HEK293 (cell line): ENCODE results near the gene DHRS4.

Source experiments
- HOXD13 ChIP-seq: sonication (generic); formaldehyde crosslinking; IDR thresholded peaks from 2 replicates; pipeline ENCODE4 v1.8.0; 2022; ENCODE audit warnings: missing genetic modification reagents, borderline replicate concordance
- KLF1 ChIP-seq: fragments of 450-650 bp; formaldehyde crosslinking; IDR thresholded peaks from 2 replicates; pipeline ENCODE4 v1.5.1; 2016; ENCODE audit warnings: missing biosample characterization, missing genetic modification characterization
- KLF16 ChIP-seq: fragments of 450-650 bp; formaldehyde crosslinking; IDR thresholded peaks from 2 replicates; pipeline ENCODE4 v1.5.1; 2017; ENCODE audit warnings: missing biosample characterization, missing genetic modification characterization
- KLF7 ChIP-seq: fragments of 450-650 bp; formaldehyde crosslinking; IDR thresholded peaks from 2 replicates; pipeline ENCODE4 v1.5.1; 2016; ENCODE audit warnings: missing biosample characterization, missing genetic modification characterization, borderline replicate concordance
- SCRT1 ChIP-seq: fragments of 450-650 bp; formaldehyde crosslinking; IDR thresholded peaks from 2 replicates; pipeline ENCODE4 v1.5.1; 2016; ENCODE audit warnings: missing biosample characterization, missing genetic modification characterization, borderline replicate concordance
- TRIM28 ChIP-seq: IDR thresholded peaks from 2 replicates; pipeline ENCODE4 v1.6.1; 2011; ENCODE audit warnings: low read length, control low read depth, borderline replicate concordance
- YY1 ChIP-seq: fragments of 450-650 bp; formaldehyde crosslinking; IDR thresholded peaks from 2 replicates; pipeline ENCODE4 v1.5.1; 2018; ENCODE audit warnings: missing biosample characterization, missing genetic modification characterization
- ZFP3 ChIP-seq: fragments of 450-650 bp; formaldehyde crosslinking; IDR thresholded peaks from 2 replicates; pipeline ENCODE4 v1.5.1; 2016; ENCODE audit warnings: low read depth, missing biosample characterization, missing genetic modification characterization
- ZNF354C ChIP-seq: fragments of 450-650 bp; formaldehyde crosslinking; IDR thresholded peaks from 2 replicates; pipeline ENCODE4 v1.5.1; 2016; ENCODE audit warnings: missing biosample characterization, missing genetic modification characterization, low read depth, borderline replicate concordance
- ZNF366 ChIP-seq: fragments of 450-650 bp; formaldehyde crosslinking; conservative IDR thresholded peaks from 2 replicates; pipeline ENCODE4 v1.5.1; 2016; ENCODE audit warnings: missing biosample characterization, missing genetic modification characterization
- ZNF426 ChIP-seq: fragments of 450-650 bp; formaldehyde crosslinking; IDR thresholded peaks from 2 replicates; pipeline ENCODE4 v1.5.1; 2017; ENCODE audit warnings: missing biosample characterization, missing genetic modification characterization, mild to moderate bottlenecking, inconsistent platforms, moderate library complexity
- ZNF473 ChIP-seq: fragments of 450-650 bp; formaldehyde crosslinking; IDR thresholded peaks from 2 replicates; pipeline ENCODE4 v1.5.1; 2017; ENCODE audit warnings: missing biosample characterization, missing genetic modification characterization
- ZNF48 ChIP-seq: fragments of 450-650 bp; formaldehyde crosslinking; IDR thresholded peaks from 2 replicates; pipeline ENCODE4 v1.5.1; 2016; ENCODE audit warnings: missing biosample characterization, missing genetic modification characterization
- ZNF510 ChIP-seq: fragments of 450-650 bp; formaldehyde crosslinking; IDR thresholded peaks from 2 replicates; pipeline ENCODE4 v1.5.1; 2018; ENCODE audit warnings: mild to moderate bottlenecking, missing genetic modification characterization, missing biosample characterization; ENCODE audit not compliant: insufficient replicate concordance
- ZNF548 ChIP-seq: fragments of 450-650 bp; formaldehyde crosslinking; IDR thresholded peaks from 2 replicates; pipeline ENCODE4 v1.5.1; 2016; ENCODE audit warnings: missing biosample characterization, missing genetic modification characterization
- ZNF555 ChIP-seq: fragments of 450-650 bp; formaldehyde crosslinking; conservative IDR thresholded peaks from 2 replicates; pipeline ENCODE4 v1.5.1; 2017; ENCODE audit warnings: missing biosample characterization, mild to moderate bottlenecking, missing genetic modification characterization, inconsistent platforms
- ZNF561 ChIP-seq: fragments of 450-650 bp; IDR thresholded peaks from 2 replicates; pipeline ENCODE4 v1.5.1; 2018; ENCODE audit warnings: missing biosample characterization, missing genetic modification characterization, borderline replicate concordance
- ZNF677 ChIP-seq: fragments of 450-650 bp; IDR thresholded peaks from 2 replicates; pipeline ENCODE4 v1.5.0; 2018; ENCODE audit warnings: missing biosample characterization, mild to moderate bottlenecking, missing genetic modification characterization, moderate library complexity
- ZNF776 ChIP-seq: fragments of 450-650 bp; formaldehyde crosslinking; IDR thresholded peaks from 2 replicates; pipeline ENCODE4 v1.5.0; 2017; ENCODE audit warnings: missing biosample characterization, missing genetic modification characterization, borderline replicate concordance
- ZNF777 ChIP-seq: fragments of 450-650 bp; formaldehyde crosslinking; IDR thresholded peaks from 2 replicates; pipeline ENCODE4 v1.5.1; 2017; ENCODE audit warnings: missing biosample characterization, missing genetic modification characterization, borderline replicate concordance
- TF ChIP-seq, protein P1 (sequence below): fragments of 450-650 bp; IDR thresholded peaks from 2 replicates; pipeline ENCODE4 v1.5.1; 2018; ENCODE audit warnings: missing biosample characterization, mild to moderate bottlenecking, missing genetic modification characterization
- TF ChIP-seq, protein P2 (sequence below): fragments of 450-650 bp; IDR thresholded peaks from 2 replicates; pipeline ENCODE4 v1.5.1; 2018; ENCODE audit warnings: missing biosample characterization, missing genetic modification characterization
- TF ChIP-seq, protein P3 (sequence below): fragments of 450-650 bp; formaldehyde crosslinking; IDR thresholded peaks from 2 replicates; pipeline ENCODE4 v1.5.1; 2016; ENCODE audit warnings: missing biosample characterization, missing genetic modification characterization
- TF ChIP-seq, protein P4 (sequence below): fragments of 450-650 bp; formaldehyde crosslinking; IDR thresholded peaks from 2 replicates; pipeline ENCODE4 v1.5.1; 2016; ENCODE audit warnings: missing biosample characterization, missing genetic modification characterization, low read depth
- TF ChIP-seq, protein P5 (sequence below): fragments of 450-650 bp; formaldehyde crosslinking; IDR thresholded peaks from 2 replicates; pipeline ENCODE4 v1.5.1; 2016; ENCODE audit warnings: missing biosample characterization, missing genetic modification characterization
- TF ChIP-seq, protein P6 (sequence below): fragments of 450-650 bp; formaldehyde crosslinking; IDR thresholded peaks from 2 replicates; pipeline ENCODE4 v1.5.1; 2016; ENCODE audit warnings: missing biosample characterization, missing genetic modification characterization
- TF ChIP-seq, protein P7 (sequence below): fragments of 450-650 bp; formaldehyde crosslinking; IDR thresholded peaks from 2 replicates; pipeline ENCODE4; 2016; ENCODE audit warnings: missing biosample characterization, missing genetic modification characterization

The DHRS4 gene

DNA sequence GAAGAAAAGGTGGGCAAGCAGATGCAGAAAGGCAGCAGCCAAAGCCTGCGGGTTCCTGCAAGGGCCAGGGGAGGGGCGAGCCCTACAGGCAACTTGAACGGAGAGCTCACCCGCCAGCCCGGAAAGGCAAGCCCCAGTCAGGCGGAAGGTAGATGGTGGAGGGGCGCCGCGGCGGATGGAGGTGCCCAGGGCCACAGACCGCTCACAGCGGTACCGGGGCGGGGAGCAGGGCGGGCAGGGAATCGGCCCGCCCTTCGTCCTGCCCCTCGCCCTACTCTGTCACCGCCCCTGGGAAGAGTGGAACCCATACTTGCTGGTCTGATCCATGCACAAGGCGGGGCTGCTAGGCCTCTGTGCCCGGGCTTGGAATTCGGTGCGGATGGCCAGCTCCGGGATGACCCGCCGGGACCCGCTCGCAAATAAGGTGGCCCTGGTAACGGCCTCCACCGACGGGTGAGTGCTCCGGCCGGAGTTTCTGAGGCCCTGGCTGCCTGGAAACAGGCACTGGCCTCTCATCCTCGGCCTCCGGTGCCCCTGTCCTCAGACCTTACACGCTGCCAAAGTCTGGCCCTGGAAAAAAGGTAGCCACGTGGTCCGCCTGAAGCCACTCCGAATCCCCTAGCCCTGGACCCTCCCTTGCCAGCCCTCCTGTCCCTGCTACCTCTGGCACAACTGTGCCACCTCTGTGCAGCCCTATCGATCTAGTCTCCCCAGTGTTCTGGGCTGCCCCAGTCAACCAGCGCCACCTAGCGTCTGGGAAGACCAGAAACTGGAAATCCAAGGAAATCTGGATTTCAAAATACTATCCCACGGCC is at the start of gene DHRS4 (continued):
- TF ChIP-seq, protein P1, sequence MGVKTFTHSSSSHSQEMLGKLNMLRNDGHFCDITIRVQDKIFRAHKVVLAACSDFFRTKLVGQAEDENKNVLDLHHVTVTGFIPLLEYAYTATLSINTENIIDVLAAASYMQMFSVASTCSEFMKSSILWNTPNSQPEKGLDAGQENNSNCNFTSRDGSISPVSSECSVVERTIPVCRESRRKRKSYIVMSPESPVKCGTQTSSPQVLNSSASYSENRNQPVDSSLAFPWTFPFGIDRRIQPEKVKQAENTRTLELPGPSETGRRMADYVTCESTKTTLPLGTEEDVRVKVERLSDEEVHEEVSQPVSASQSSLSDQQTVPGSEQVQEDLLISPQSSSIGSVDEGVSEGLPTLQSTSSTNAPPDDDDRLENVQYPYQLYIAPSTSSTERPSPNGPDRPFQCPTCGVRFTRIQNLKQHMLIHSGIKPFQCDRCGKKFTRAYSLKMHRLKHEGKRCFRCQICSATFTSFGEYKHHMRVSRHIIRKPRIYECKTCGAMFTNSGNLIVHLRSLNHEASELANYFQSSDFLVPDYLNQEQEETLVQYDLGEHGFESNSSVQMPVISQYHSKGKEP (tag by site-specific recombination): no peak
- TF ChIP-seq ZNF561 (tag by site-specific recombination): peak; percentile 71; the same call in 1 of the 2 replicates
- peak; percentile 89 for TF ChIP-seq KLF1 (tag by site-specific recombination)
- TF ChIP-seq, protein P2, sequence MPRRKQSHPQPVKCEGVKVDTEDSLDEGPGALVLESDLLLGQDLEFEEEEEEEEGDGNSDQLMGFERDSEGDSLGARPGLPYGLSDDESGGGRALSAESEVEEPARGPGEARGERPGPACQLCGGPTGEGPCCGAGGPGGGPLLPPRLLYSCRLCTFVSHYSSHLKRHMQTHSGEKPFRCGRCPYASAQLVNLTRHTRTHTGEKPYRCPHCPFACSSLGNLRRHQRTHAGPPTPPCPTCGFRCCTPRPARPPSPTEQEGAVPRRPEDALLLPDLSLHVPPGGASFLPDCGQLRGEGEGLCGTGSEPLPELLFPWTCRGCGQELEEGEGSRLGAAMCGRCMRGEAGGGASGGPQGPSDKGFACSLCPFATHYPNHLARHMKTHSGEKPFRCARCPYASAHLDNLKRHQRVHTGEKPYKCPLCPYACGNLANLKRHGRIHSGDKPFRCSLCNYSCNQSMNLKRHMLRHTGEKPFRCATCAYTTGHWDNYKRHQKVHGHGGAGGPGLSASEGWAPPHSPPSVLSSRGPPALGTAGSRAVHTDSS (tag by site-specific recombination): no peak
- TF ChIP-seq, protein P3, sequence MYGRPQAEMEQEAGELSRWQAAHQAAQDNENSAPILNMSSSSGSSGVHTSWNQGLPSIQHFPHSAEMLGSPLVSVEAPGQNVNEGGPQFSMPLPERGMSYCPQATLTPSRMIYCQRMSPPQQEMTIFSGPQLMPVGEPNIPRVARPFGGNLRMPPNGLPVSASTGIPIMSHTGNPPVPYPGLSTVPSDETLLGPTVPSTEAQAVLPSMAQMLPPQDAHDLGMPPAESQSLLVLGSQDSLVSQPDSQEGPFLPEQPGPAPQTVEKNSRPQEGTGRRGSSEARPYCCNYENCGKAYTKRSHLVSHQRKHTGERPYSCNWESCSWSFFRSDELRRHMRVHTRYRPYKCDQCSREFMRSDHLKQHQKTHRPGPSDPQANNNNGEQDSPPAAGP (tag by site-specific recombination): 0 out of 2 replicates have a peak, but pooled peaks have one; percentile 40
- no peak for TF ChIP-seq SCRT1 (tag by site-specific recombination)
- TF ChIP-seq ZNF473 (tag by site-specific recombination): no peak; the same call in 1 of the 2 replicates
- no peak; the same call in none of the 2 replicates for TF ChIP-seq KLF7 (tag by site-specific recombination)
- no peak for TF ChIP-seq ZFP3 (tag by site-specific recombination)
- TF ChIP-seq, protein P4, sequence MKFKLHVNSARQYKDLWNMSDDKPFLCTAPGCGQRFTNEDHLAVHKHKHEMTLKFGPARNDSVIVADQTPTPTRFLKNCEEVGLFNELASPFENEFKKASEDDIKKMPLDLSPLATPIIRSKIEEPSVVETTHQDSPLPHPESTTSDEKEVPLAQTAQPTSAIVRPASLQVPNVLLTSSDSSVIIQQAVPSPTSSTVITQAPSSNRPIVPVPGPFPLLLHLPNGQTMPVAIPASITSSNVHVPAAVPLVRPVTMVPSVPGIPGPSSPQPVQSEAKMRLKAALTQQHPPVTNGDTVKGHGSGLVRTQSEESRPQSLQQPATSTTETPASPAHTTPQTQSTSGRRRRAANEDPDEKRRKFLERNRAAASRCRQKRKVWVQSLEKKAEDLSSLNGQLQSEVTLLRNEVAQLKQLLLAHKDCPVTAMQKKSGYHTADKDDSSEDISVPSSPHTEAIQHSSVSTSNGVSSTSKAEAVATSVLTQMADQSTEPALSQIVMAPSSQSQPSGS (tag by site-specific recombination): no peak
- TF ChIP-seq, protein P5, sequence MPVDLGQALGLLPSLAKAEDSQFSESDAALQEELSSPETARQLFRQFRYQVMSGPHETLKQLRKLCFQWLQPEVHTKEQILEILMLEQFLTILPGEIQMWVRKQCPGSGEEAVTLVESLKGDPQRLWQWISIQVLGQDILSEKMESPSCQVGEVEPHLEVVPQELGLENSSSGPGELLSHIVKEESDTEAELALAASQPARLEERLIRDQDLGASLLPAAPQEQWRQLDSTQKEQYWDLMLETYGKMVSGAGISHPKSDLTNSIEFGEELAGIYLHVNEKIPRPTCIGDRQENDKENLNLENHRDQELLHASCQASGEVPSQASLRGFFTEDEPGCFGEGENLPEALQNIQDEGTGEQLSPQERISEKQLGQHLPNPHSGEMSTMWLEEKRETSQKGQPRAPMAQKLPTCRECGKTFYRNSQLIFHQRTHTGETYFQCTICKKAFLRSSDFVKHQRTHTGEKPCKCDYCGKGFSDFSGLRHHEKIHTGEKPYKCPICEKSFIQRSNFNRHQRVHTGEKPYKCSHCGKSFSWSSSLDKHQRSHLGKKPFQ (tag by site-specific recombination): no peak
- TF ChIP-seq ZNF354C (tag by site-specific recombination): no peak
- TF ChIP-seq KLF16 (tag by site-specific recombination): 0 out of 2 replicates have a peak, but pooled peaks have one; percentile 50
- TF ChIP-seq HOXD13 (CRISPR knock-in tag): no peak
- TF ChIP-seq ZNF548 (tag by site-specific recombination): peak; percentile 25; the same call in 1 of the 2 replicates
- TF ChIP-seq ZNF366: no peak
- no peak for TF ChIP-seq ZNF555
- TF ChIP-seq ZNF776 (tag by site-specific recombination): no peak
- TF ChIP-seq YY1 (tag by site-specific recombination): peak; percentile 52; the same call in 1 of the 2 replicates
- TF ChIP-seq, protein P6, sequence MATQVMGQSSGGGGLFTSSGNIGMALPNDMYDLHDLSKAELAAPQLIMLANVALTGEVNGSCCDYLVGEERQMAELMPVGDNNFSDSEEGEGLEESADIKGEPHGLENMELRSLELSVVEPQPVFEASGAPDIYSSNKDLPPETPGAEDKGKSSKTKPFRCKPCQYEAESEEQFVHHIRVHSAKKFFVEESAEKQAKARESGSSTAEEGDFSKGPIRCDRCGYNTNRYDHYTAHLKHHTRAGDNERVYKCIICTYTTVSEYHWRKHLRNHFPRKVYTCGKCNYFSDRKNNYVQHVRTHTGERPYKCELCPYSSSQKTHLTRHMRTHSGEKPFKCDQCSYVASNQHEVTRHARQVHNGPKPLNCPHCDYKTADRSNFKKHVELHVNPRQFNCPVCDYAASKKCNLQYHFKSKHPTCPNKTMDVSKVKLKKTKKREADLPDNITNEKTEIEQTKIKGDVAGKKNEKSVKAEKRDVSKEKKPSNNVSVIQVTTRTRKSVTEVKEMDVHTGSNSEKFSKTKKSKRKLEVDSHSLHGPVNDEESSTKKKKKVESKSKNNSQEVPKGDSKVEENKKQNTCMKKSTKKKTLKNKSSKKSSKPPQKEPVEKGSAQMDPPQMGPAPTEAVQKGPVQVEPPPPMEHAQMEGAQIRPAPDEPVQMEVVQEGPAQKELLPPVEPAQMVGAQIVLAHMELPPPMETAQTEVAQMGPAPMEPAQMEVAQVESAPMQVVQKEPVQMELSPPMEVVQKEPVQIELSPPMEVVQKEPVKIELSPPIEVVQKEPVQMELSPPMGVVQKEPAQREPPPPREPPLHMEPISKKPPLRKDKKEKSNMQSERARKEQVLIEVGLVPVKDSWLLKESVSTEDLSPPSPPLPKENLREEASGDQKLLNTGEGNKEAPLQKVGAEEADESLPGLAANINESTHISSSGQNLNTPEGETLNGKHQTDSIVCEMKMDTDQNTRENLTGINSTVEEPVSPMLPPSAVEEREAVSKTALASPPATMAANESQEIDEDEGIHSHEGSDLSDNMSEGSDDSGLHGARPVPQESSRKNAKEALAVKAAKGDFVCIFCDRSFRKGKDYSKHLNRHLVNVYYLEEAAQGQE (tag by site-specific recombination): no peak
- no peak for TF ChIP-seq ZNF48 (tag by site-specific recombination)
- TF ChIP-seq ZNF677 (tag by site-specific recombination): no peak
- TF ChIP-seq ZNF777: no peak
- TF ChIP-seq, protein P7, sequence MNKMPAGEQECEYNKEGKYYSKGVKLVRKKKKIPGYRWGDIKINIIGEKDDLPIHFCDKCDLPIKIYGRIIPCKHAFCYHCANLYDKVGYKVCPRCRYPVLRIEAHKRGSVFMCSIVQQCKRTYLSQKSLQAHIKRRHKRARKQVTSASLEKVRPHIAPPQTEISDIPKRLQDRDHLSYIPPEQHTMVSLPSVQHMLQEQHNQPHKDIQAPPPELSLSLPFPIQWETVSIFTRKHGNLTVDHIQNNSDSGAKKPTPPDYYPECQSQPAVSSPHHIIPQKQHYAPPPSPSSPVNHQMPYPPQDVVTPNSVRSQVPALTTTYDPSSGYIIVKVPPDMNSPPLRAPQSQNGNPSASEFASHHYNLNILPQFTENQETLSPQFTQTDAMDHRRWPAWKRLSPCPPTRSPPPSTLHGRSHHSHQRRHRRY (tag by site-specific recombination): no peak
- no peak for TF ChIP-seq ZNF426 (tag by site-specific recombination)
- no peak for TF ChIP-seq TRIM28
- no peak for TF ChIP-seq ZNF510 (tag by site-specific recombination)
